Measurements from ENCODE around the gene PKM.

- no peak for TF ChIP-seq CTCF (IDR thresholded peaks at IDR 0.05)
- no peak for TF ChIP-seq EP300 (IDR thresholded peaks at IDR 0.05)
These were observed 7.7 kb downstream of the PKM start for GRCh38 chr15:72223278-72223677.

Measured in tibial nerve (tissue), 4 donors.